RWPE1 (cell line): Measurements from ENCODE around the gene KAZN.

ENCODE experiments used
- CTCF ChIA-PET: fragments of 350-600 bp; sonication (Branson Sonifier 250); formaldehyde crosslinking; extraction: SDS; loops from one replicate; lab custom pipeline; 2021; lab: Yijun Ruan, JAX
- POLR2A ChIA-PET: fragments of 400-600 bp; formaldehyde crosslinking; extraction: SDS; loops from one replicate; lab custom pipeline; 2020; ENCODE audit warnings: antibody characterized with exemption; ENCODE audit not compliant: low non-redundant PET; lab: Yijun Ruan, JAX
- DNase-seq: peaks from one replicate; pipeline ENCODE4 v3.0.0; 2012; ENCODE audit warnings: low spot score
- H3K27ac ChIP-seq: fragments of 450-650 bp; 2 replicates; pipeline ENCODE4 v1.5.1; 2017
- CTCF ChIP-seq: fragments of 450-650 bp; conservative IDR thresholded peaks from 2 replicates; pipeline ENCODE4 v1.5.1; 2017; ENCODE audit warnings: low read depth, mild to moderate bottlenecking

Gene KAZN

GRCh38 chr1:14912839-14913481, 314.5 kb downstream of the KAZN start:
- no peak for TF ChIP-seq CTCF
- no peak for DNase-seq
- ChIA-PET POLR2A (no interaction called here), CTCF (interaction anchor here (0.5 kb wide), 1 partner anchor 398 kb away, joined by 3 read pairs; no protein-coding TSS in a partner anchor)
- H3K27ac ChIP-seq, result peak overlapping the region; percentile 63

GRCh38 chr1:14913482-14914177, 315.1 kb downstream of the KAZN start:
- ChIA-PET CTCF (interaction anchor here (0.5 kb wide), 1 partner anchor 398 kb away, joined by 3 read pairs; no protein-coding TSS in a partner anchor), POLR2A (no interaction called here)
- DNase-seq, result peak; percentile 47
- H3K27ac ChIP-seq, result peak overlapping the region; percentile 63
- no peak for TF ChIP-seq CTCF

- no peak for TF ChIP-seq CTCF
- no peak for DNase-seq
- ChIA-PET POLR2A (no interaction called here), CTCF (interaction anchor here (0.6 to 0.7 kb wide), 4 partner anchors 22 to 302 kb away, joined by 3 to 7 read pairs (median 4); no protein-coding TSS in a partner anchor)
- peak overlapping the region; percentile 63 for H3K27ac ChIP-seq
These were observed 316.0 kb downstream of the KAZN start for GRCh38 chr1:14914351-14914988.

GRCh38 chr1:14915356-14916054, 317.0 kb downstream of the KAZN start:
- no peak overlapping the region for H3K27ac ChIP-seq
- CTCF ChIA-PET, result interaction anchor here (0.6 kb wide), 1 partner anchor 21 kb away, joined by 3 read pairs; no protein-coding TSS in a partner anchor
- POLR2A ChIA-PET, result no interaction called here
- peak; percentile 56 for DNase-seq
- peak; percentile 88 for TF ChIP-seq CTCF

GRCh38 chr1:14919289-14919688, 320.8 kb downstream of the KAZN start:
- no peak overlapping the region for H3K27ac ChIP-seq
- no peak for DNase-seq
- TF ChIP-seq CTCF, result no peak
- ChIA-PET POLR2A (no interaction called here), CTCF (no interaction called here)

- H3K27ac ChIP-seq, result no peak overlapping the region
- DNase-seq, result no peak
- no peak for TF ChIP-seq CTCF
- POLR2A ChIA-PET, result no interaction called here
- CTCF ChIA-PET, result no interaction called here
These were observed 321.3 kb downstream of the KAZN start for GRCh38 chr1:14919751-14920150.
